AG10803 (cell line): Measurements from ENCODE around the gene HSPB3.

ENCODE experiments used
- DNase-seq: peaks from one replicate; pipeline ENCODE4 v3.0.0; 2010; ENCODE audit warnings: low read depth
- H3K4me3 ChIP-seq: 2 replicates; pipeline ENCODE4 v1.5.1; 2011; ENCODE audit warnings: mild to moderate bottlenecking, low read length, control low read depth
- CTCF ChIP-seq: conservative IDR thresholded peaks from 2 replicates; pipeline ENCODE4 v1.5.1; 2011; ENCODE audit warnings: mild to moderate bottlenecking, low read length, control low read depth, inconsistent platforms

The HSPB3 gene

GRCh38 chr5:54443270-54443669 lies 12.2 kb upstream of the HSPB3 start:
- H3K4me3 ChIP-seq, result no peak overlapping the region
- peak; percentile 69 for TF ChIP-seq CTCF
- DNase-seq, result peak; percentile 58

GRCh38 chr5:54445691-54446378 lies 9.7 kb upstream of the HSPB3 start:
- H3K4me3 ChIP-seq, result no peak overlapping the region
- no peak for DNase-seq
- no peak for TF ChIP-seq CTCF

- TF ChIP-seq CTCF, result no peak
- peak; percentile 70 for DNase-seq
These were observed 9.1 kb upstream of the HSPB3 start for GRCh38 chr5:54446379-54446732.

GRCh38 chr5:54449923-54450322 lies 5.6 kb upstream of the HSPB3 start:
- no peak overlapping the region for H3K4me3 ChIP-seq
- no peak for DNase-seq
- no peak for TF ChIP-seq CTCF

More at GRCh38 chr5:54446379-54446732, 9.1 kb upstream of the HSPB3 start:
- H3K4me3 ChIP-seq, result no peak overlapping the region

- no peak for TF ChIP-seq CTCF
- no peak overlapping the region for H3K4me3 ChIP-seq
- no peak for DNase-seq
These were observed 5.0 kb upstream of the HSPB3 start for GRCh38 chr5:54450542-54450941.

- no peak for DNase-seq
- TF ChIP-seq CTCF, result no peak
- no peak overlapping the region for H3K4me3 ChIP-seq
These were observed 2.5 kb upstream of the HSPB3 start for GRCh38 chr5:54453046-54453445.

GRCh38 chr5:54454602-54455001 lies 897 bp upstream of the HSPB3 start:
- no peak for DNase-seq
- TF ChIP-seq CTCF, result no peak
- H3K4me3 ChIP-seq, result no peak overlapping the region
